Psoas muscle (tissue), 8 donors: Measurements from ENCODE around the gene PPP1CC. TPM values are rescaled to one million over a fixed set of nuclear protein-coding genes. Genes with fewer than 3 reads are reported as not detected.
A peak's percentile ranks its signal among the peaks of the same experiment; 100 is the strongest.
"Not testable (repeated sequence)": the region's sequence is repeated elsewhere in the genome, so short reads cannot be mapped to it uniquely, and the experiment has no call there.

Experiments used
- ATAC-seq, 4 donors: fragments of 200-7000 bp; cut with Tn5 transposase; one replicate each; pipeline ENCODE4 v1.9.1; 2020; ENCODE audit warnings: moderate library complexity in 3 of 4, mild to moderate bottlenecking in 2 of 4
- DNase-seq, 2 donors: peaks; one replicate each; pipeline ENCODE4 v3.0.0-alpha.2; 2020
- H3K27ac ChIP-seq: fragments of 200-600 bp; one replicate; pipeline ENCODE4 v1.8.0; 2022
- H3K27me3 ChIP-seq, 3 donors: fragments of 200-600 bp in 1 of 3; one replicate each; pipeline versions ENCODE4 v1.6.1 to v1.8.0; 2013 to 2022; ENCODE audit warnings: low read length in 2 of 3, mild to moderate bottlenecking in 2 of 3, moderate library complexity in 1 of 3; ENCODE audit not compliant: insufficient read depth in 3 of 3
- H3K36me3 ChIP-seq, 2 donors: fragments of 200-600 bp in 1 of 2; one replicate each; pipeline versions ENCODE4 v1.6.1 to v1.8.0; 2013 to 2022; ENCODE audit warnings: low read depth in 1 of 2, mild to moderate bottlenecking in 1 of 2, moderate library complexity in 1 of 2; ENCODE audit not compliant: insufficient read depth in 1 of 2
- H3K4me1 ChIP-seq: fragments of 200-600 bp; one replicate; pipeline ENCODE4 v1.8.0; 2022
- H3K4me3 ChIP-seq: fragments of 200-600 bp; one replicate; pipeline ENCODE4 v1.8.0; 2022; ENCODE audit warnings: mild to moderate bottlenecking
- H3K9me3 ChIP-seq: fragments of 200-600 bp; one replicate; pipeline ENCODE4 v1.8.0; 2022
- WGBS, 3 donors: extraction: QIAGEN DNeasy Blood & Tissue Kit; methylation state at CpG; one replicate each; pipeline versions ENCODE4 v1.1.6 to v1.1.7; 2013; 5-methylcytosine and 5-hydroxymethylcytosine counted together
- intact Hi-C, 2 donors: fragments of 100-400 bp; cut with DNase I; formaldehyde crosslinking; loops; one replicate each; pipeline versions ENCODE4 v1.11.0 to v1.14.2; 2022
- polyA plus RNA-seq, 3 donors: library from polyadenylated mRNA; stranded (reverse); fragments of 200-250 nt; gene quantifications; one replicate each; pipeline ENCODE4 v1.2.3, GENCODE V29; 2013
- total RNA-seq, 4 donors: library from RNA; stranded (reverse); fragmentation: NEBNext Ultra II Directional in 2 of 4; extraction: Animal tissue kit (Norgen Biotek cat#: 25700) in 2 of 4; gene quantifications; one replicate each; pipeline versions ENCODE4 v1.2.1 to v1.2.4, GENCODE V29; 2021 to 2023
- TF ChIP-seq, protein P1 (sequence below): fragments of 200-600 bp; IDR thresholded peaks from one replicate; pipeline ENCODE4 v1.8.0; 2022; ENCODE audit warnings: antibody characterized with exemption
- donor health status: healthy with polysubstance abuse.
- donor health status: DM: no; HTN: no; CAD: no; lungs with moderate emphysema.
- donor health status: Bipolar disorder and iron deficiency.
- donor health status: healthy.
- donor health status: DM: yes; HTN: yes; CAD: no.
- donor health status: DM: no; HTN: no; CAD: no.
- donor health status: DM: no; HTN: no; CAD: no.
- donor health status: DM: yes; HTN: yes; CAD: no.

Gene PPP1CC
- total and polyA plus RNA-seq, 7 donors, result 82.5 to 222 (median 129) TPM

DNA sequence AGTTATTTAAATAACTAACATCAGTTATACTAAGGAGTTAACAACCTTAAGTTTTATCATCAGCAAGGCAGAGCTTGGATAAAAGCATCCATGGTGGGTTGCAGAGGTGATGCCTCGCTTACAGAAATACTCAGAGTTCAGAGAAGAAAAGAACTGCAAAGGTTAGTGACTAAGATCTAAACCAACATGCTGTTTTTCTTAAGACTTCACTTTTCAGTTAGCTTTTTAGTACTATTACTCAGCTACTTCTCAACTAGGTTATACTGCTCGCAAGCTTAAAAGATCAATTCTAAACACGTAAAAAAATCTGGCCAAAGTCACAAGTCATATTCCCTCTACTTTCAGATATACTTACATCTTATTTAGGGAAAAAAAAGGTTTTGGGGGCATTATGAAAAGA is 2.8 kb downstream of the PPP1CC start:
- intact Hi-C loops, result no loop called here
- TF ChIP-seq, protein P1, sequence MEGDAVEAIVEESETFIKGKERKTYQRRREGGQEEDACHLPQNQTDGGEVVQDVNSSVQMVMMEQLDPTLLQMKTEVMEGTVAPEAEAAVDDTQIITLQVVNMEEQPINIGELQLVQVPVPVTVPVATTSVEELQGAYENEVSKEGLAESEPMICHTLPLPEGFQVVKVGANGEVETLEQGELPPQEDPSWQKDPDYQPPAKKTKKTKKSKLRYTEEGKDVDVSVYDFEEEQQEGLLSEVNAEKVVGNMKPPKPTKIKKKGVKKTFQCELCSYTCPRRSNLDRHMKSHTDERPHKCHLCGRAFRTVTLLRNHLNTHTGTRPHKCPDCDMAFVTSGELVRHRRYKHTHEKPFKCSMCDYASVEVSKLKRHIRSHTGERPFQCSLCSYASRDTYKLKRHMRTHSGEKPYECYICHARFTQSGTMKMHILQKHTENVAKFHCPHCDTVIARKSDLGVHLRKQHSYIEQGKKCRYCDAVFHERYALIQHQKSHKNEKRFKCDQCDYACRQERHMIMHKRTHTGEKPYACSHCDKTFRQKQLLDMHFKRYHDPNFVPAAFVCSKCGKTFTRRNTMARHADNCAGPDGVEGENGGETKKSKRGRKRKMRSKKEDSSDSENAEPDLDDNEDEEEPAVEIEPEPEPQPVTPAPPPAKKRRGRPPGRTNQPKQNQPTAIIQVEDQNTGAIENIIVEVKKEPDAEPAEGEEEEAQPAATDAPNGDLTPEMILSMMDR, result no peak
- ATAC-seq (no peak), DNase-seq (no peak)
- H3K4me1 ChIP-seq, result peaks cover 62% of the 10 kb centered on the region
- peak overlapping the region; percentile 81 for H3K4me3 ChIP-seq
- H3K27me3 ChIP-seq, result no peaks in the 10 kb centered on the region
- H3K36me3 ChIP-seq, result peaks cover 0 to 7% of the 10 kb centered on the region in 2 donors
- 76 to 79% (median 78%) methylated on average over 3 of the region's 3 CpGs for WGBS, 3 donors
- H3K9me3 ChIP-seq, result no peaks in the 10 kb centered on the region
- no peak overlapping the region for H3K27ac ChIP-seq

DNA sequence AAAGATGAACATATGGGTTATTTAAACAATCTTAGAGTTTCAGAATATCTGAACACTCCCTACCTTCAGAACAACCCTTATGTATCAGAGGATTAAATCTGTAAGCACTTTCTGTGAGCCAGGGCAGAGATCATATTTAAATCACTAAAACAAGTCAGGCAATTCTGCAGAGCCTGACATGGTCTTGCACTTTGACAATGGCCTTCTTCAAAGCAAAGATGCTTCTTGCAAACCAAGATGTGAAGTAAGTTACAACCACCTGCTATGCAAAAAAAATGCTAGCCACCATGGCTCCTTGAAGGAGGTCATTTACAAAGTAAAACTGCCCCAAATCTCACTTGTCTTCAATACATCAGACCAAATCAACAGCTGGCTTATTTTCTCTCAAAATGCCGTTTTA is 3.2 kb downstream of the PPP1CC start:
- Histone ChIP-seq H3K27me3 (no peaks in the 10 kb centered on the region), H3K9me3 (no peaks in the 10 kb centered on the region), H3K36me3 (peaks cover 0 to 8% of the 10 kb centered on the region in 2 donors), H3K4me1 (peaks cover 65% of the 10 kb centered on the region), H3K27ac (no peak overlapping the region), H3K4me3 (peak overlapping the region; percentile 81)
- DNase-seq, result no peak
- intact Hi-C loops, result no loop called here
- ATAC-seq, result no peak
- 22 to 33% (median 26%) methylated on average over 1 of the region's 1 CpG for WGBS, 3 donors
- TF ChIP-seq, protein P1, result no peak

DNA sequence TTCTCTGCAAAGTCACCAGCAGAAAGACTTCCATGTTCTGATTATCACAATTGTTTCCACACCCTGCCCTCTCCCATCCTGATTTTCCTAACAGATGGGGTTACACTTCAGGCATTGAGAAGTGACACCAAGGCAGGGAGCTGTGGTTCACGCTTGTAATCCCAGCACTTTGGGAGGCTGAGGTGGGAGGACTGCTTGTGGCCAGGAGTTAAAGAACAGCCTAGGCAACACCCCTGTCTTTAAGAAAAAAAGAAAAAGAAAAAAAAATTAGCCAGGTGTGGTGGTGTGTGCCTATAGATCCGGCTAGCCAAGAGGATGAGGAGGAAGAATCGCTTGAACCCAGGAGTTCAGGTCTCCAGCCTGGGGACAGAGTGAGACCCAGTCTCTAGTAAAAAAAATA is 5.2 kb downstream of the PPP1CC start:
- Histone ChIP-seq H3K27ac (no peak overlapping the region), H3K9me3 (no peaks in the 10 kb centered on the region), H3K4me3 (no peak overlapping the region), H3K27me3 (no peaks in the 10 kb centered on the region), H3K4me1 (peaks cover 74% of the 10 kb centered on the region), H3K36me3 (peaks cover under 1 to 13% of the 10 kb centered on the region in 2 donors)
- DNase-seq (no peak), ATAC-seq (no peak)
- TF ChIP-seq, protein P1, result no peak
- WGBS, 3 donors, result 72 to 78% (median 77%) methylated on average over 3 of the region's 3 CpGs
- intact Hi-C loops, result no loop called here

DNA sequence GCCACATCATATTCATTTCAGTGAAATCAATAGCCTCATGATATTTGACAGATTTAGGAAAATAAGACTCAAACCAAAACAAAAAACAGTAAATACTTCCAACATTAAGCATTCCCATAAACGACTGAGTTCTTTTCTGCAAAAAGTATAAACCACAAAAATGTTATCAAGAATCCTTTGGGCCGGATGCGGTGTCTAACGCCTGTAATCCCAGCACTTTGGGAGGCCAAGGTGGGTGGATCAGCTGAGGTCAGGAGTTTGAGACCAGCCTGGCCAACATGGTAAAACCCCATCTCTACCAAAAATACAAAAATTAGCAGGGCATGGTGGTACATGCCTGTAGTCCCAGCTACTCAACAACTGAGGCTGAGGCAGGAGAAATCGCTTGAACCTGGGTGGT is 5.7 kb downstream of the PPP1CC start:
- intact Hi-C loops, H3K27ac ChIP-seq, ATAC-seq, DNase-seq, H3K9me3 ChIP-seq, H3K27me3 ChIP-seq, H3K4me3 ChIP-seq: not testable (repeated sequence)
- 64 to 78% (median 67%) methylated on average over 5 of the region's 5 CpGs for whole genome bisulfite sequencing, 3 donors
- peaks cover 2 to 15% of the 10 kb centered on the region in 2 donors for H3K36me3 ChIP-seq
- peaks cover 78% of the 10 kb centered on the region for H3K4me1 ChIP-seq

DNA sequence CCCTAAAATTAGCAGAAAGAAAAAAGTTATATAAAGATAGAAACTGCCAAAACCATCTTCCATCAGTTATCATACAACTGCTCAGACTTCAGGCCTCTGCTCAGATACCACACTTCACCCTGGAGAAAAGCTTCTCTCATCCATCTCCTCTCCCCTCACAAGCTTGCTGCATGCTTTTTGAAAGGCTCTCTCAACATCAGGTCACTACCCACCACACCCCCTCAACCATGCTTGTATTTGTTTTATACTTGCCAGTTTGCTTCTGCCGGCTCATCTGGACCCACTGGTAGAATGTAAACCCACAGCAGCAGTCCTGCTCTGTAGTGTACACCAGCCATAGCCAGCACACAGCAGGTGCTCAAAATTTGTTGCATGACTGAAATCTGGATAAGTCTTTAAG is 8.8 kb downstream of the PPP1CC start:
- TF ChIP-seq, protein P1, result no peak
- no peaks in the 10 kb centered on the region for H3K9me3 ChIP-seq
- intact Hi-C loops, result no loop called here

More for the DNA sequence above, 8.8 kb downstream of the PPP1CC start:
- Histone ChIP-seq H3K36me3 (peaks cover 2 to 46% of the 10 kb centered on the region in 2 donors), H3K27me3 (no peaks in the 10 kb centered on the region), H3K4me1 (peaks cover 48% of the 10 kb centered on the region), H3K27ac (no peak overlapping the region), H3K4me3 (no peak overlapping the region)
- DNase-seq (no peak), ATAC-seq (no peak)
- WGBS, 3 donors, result 60 to 65% (median 61%) methylated on average over 1 of the region's 1 CpG
